ENCODE data around the gene PHYKPL. TPM values are rescaled to one million over a fixed set of nuclear protein-coding genes. Genes with fewer than 3 reads are reported as not detected.

PHYKPL gene
- total and polyA plus RNA-seq, 2 of the 8 experiments (the other 6 are each of a cell fraction or from before 2014, with no cell fraction given), result 25.1 to 32.1 TPM

DNA sequence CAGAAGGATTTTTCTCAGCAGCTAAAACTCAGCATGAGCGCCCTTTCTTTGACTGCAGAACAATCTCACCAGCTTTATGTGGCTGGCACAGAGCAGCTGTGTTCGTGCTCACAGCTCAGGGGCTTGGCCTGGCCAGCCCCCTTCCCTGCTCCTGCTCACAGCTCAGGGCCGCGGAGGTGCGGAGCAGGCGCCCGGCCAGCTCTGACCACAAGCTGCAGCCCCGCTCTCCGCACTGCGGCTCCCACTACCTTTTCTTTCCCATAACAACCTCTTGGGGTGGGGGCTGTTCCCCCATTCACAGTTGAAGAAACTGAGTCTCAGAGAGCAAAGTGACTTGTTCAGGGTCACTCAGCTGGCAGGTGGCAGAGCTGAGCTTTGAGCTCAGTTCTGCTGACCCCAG, 34.0 kb upstream of the PHYKPL start (continued):
- TF ChIP-seq ATF3 (IDR thresholded peaks at IDR 0.05; ENCODE audit: insufficient read depth, low read depth, low read length), result no peak
- TF ChIP-seq SP1 (IDR thresholded peaks at IDR 0.05; ENCODE audit: low read depth, low read length), result no peak
